GM12892 (cell line): ENCODE results near the gene DEFB114.

Experiments
- DNase-seq: peaks from one replicate; pipeline ENCODE4 v3.0.0; 2011; ENCODE audit not compliant: insufficient read length
- FAIRE-seq: peaks from 2 replicates; lab custom pipeline; 2011; peaks lifted over from hg19 to GRCh38; lab: Jason Lieb, UNC
- POLR2A ChIP-seq: IDR thresholded peaks from 2 replicates; pipeline ENCODE4 v1.6.1; 2011; ENCODE audit warnings: low read depth, low read length, control low read depth
- POLR2AphosphoS5 ChIP-seq: IDR thresholded peaks from 2 replicates; pipeline ENCODE4 v1.6.1; 2011; ENCODE audit warnings: low read depth, low read length, control low read depth
- TAF1 ChIP-seq: IDR thresholded peaks from 2 replicates; pipeline ENCODE4 v1.6.1; 2011; ENCODE audit warnings: low read depth, mild to moderate bottlenecking, control low read depth, low read length, borderline replicate concordance

Gene DEFB114

GRCh38 chr6:49933526-49933925 is 30.4 kb downstream of the DEFB114 start:
- FAIRE-seq (no peak), DNase-seq (no peak)
- TF ChIP-seq TAF1 = no peak
- no peak for TF ChIP-seq POLR2AphosphoS5
- TF ChIP-seq POLR2A = no peak

GRCh38 chr6:49929340-49929739 is 34.6 kb downstream of the DEFB114 start:
- no peak for FAIRE-seq
- no peak for DNase-seq
- TF ChIP-seq POLR2A = no peak
- TF ChIP-seq POLR2AphosphoS5 = no peak
- no peak for TF ChIP-seq TAF1

- TF ChIP-seq POLR2AphosphoS5 (no peak), TAF1 (no peak), POLR2A (no peak)
- FAIRE-seq (no peak), DNase-seq (no peak)
These were observed 40.1 kb downstream of the DEFB114 start for GRCh38 chr6:49923826-49924225.

- DNase-seq (no peak), FAIRE-seq (no peak)
- TF ChIP-seq POLR2A = no peak
- TF ChIP-seq TAF1 = no peak
- TF ChIP-seq POLR2AphosphoS5 = no peak
These were observed 43.9 kb downstream of the DEFB114 start for GRCh38 chr6:49919935-49920644.

GRCh38 chr6:49919261-49919660 is 44.7 kb downstream of the DEFB114 start:
- FAIRE-seq (no peak), DNase-seq (no peak)
- TF ChIP-seq POLR2A (no peak), TAF1 (no peak), POLR2AphosphoS5 (no peak)

- no peak for FAIRE-seq
- no peak for DNase-seq
- TF ChIP-seq POLR2A (no peak), POLR2AphosphoS5 (no peak), TAF1 (no peak)
These were observed 45.2 kb downstream of the DEFB114 start for GRCh38 chr6:49918787-49919186.

- no peak for TF ChIP-seq TAF1
- no peak for TF ChIP-seq POLR2A
- TF ChIP-seq POLR2AphosphoS5 = no peak
- FAIRE-seq = no peak
- no peak for DNase-seq
These were observed 48.9 kb downstream of the DEFB114 start for GRCh38 chr6:49915035-49915434.

- no peak for FAIRE-seq
- DNase-seq = no peak
- TF ChIP-seq POLR2A (no peak), TAF1 (no peak), POLR2AphosphoS5 (no peak)
These were observed 50.2 kb downstream of the DEFB114 start for GRCh38 chr6:49913636-49914375.

GRCh38 chr6:49912196-49912595 is 51.8 kb downstream of the DEFB114 start:
- FAIRE-seq (no peak), DNase-seq (no peak)
- no peak for TF ChIP-seq POLR2AphosphoS5
- TF ChIP-seq TAF1 = no peak
- no peak for TF ChIP-seq POLR2A

- DNase-seq (no peak), FAIRE-seq (no peak)
- TF ChIP-seq POLR2AphosphoS5 (no peak), TAF1 (no peak), POLR2A (no peak)
These were observed 52.7 kb downstream of the DEFB114 start for GRCh38 chr6:49911252-49911651.
